Mesodermal cell (in vitro differentiated cells): ENCODE results near the gene IGSF10.

Source experiments
- H3K27ac ChIP-seq: 2 replicates; pipeline ENCODE4 v1.7.0; 2013; ENCODE audit warnings: mild to moderate bottlenecking, low read depth, low read length, moderate library complexity; ENCODE audit not compliant: severe bottlenecking
- H3K36me3 ChIP-seq: 2 replicates; pipeline ENCODE4 v1.7.1; 2013; ENCODE audit warnings: mild to moderate bottlenecking, low read length, moderate library complexity; ENCODE audit not compliant: control insufficient read depth, insufficient read depth
- H3K4me1 ChIP-seq: one replicate; pipeline ENCODE4 v1.7.1; 2013; ENCODE audit warnings: mild to moderate bottlenecking, low read length; ENCODE audit not compliant: insufficient read depth, control insufficient read depth, poor library complexity, severe bottlenecking
- H3K4me3 ChIP-seq: 2 replicates; pipeline ENCODE4 v1.7.0; 2013; ENCODE audit warnings: low read length, control low read depth, mild to moderate bottlenecking; ENCODE audit not compliant: insufficient read depth, poor library complexity, severe bottlenecking; ENCODE audit errors: extremely low read depth
- H3K9me3 ChIP-seq: 2 replicates; pipeline ENCODE4 v1.7.1; 2013; ENCODE audit warnings: mild to moderate bottlenecking, low read length, moderate library complexity; ENCODE audit not compliant: control insufficient read depth
- WGBS, 2 experiments: methylation state at CpG; one replicate each; pipeline ENCODE4 v1.1.5; 2013; ENCODE audit warnings: missing lambda C conversion rate in 2 of 2; ENCODE audit not compliant: insufficient coverage in 2 of 2; 5-methylcytosine and 5-hydroxymethylcytosine counted together

IGSF10 gene

DNA sequence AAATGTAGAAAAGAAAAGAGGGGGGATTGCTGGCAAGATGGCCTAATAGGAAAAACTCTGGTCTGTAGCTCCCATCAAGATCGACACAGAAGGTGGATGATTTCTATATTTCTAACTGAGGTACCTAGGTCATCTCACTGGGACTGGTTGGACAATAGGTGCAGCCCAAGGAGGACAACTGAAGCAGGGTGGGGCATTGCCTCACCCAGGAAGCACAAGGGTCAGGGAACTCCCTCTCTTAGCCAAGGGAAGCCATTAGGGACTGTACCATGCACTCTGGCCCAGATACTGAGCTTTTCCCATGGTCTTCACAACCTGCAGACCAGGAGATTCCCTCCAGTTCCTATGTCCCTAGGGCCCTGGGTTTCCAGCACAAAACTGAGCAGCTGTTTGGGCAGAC is 22.6 kb upstream of the IGSF10 start:
- no peak overlapping the region for H3K4me3 ChIP-seq
- peaks cover 1% of the 10 kb centered on the region for H3K4me1 ChIP-seq
- no peaks in the 10 kb centered on the region for H3K36me3 ChIP-seq
- no peak overlapping the region for H3K27ac ChIP-seq
- peaks cover 5% of the 10 kb centered on the region for H3K9me3 ChIP-seq
- WGBS, 2 experiments: no CpG with 5 or more reads among the region's 1 CpG

DNA sequence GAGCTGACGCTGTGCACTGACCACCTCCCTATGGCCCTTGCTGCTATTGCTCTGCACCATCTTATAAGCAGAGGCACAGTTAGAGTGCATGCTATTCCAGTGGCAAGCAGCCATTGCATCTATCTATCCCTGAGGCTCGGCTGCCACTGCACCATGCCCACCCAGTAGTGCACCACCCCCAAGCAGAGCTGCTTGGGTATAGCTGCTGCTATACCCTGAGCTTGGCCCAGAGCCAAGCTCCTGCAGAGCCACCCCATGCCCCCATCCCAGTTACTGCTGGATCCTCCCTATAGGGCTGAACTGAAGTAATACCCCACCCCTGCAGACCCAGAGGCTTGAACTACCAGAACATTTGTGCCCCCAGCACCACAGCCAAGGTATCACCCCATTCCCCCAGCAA is 19.6 kb upstream of the IGSF10 start:
- H3K27ac ChIP-seq: no peak overlapping the region
- 83 to 100% methylated on average over 1 to 2 of the region's 2 CpGs for WGBS, 2 experiments
- H3K36me3 ChIP-seq: no peaks in the 10 kb centered on the region
- peaks cover 5% of the 10 kb centered on the region for H3K9me3 ChIP-seq
- no peak overlapping the region for H3K4me3 ChIP-seq
- H3K4me1 ChIP-seq: peaks cover 4% of the 10 kb centered on the region

DNA sequence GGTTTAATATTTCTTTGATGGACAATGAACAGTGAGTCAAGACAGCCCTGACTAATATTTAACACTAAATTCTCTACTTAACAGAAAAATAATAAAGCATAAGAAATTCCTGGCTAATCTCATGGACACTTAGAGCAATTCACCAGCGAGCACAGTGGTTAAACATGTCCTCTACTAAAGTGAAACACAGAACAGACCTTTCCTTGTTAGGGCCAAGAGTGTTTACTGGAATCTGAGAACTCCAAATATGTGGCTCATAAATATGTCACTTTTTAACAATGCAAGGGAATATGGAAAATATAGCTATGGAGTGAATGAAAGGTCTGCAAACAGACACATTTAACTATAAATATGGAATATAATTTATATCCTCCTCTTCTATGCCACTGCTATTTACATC is 18.6 kb upstream of the IGSF10 start:
- Histone ChIP-seq H3K27ac (no peak overlapping the region), H3K4me1 (peaks cover 4% of the 10 kb centered on the region), H3K36me3 (no peaks in the 10 kb centered on the region), H3K4me3 (no peak overlapping the region), H3K9me3 (peaks cover 5% of the 10 kb centered on the region)
- 40 to 56% methylated on average over 1 of the region's 1 CpG for WGBS, 2 experiments

DNA sequence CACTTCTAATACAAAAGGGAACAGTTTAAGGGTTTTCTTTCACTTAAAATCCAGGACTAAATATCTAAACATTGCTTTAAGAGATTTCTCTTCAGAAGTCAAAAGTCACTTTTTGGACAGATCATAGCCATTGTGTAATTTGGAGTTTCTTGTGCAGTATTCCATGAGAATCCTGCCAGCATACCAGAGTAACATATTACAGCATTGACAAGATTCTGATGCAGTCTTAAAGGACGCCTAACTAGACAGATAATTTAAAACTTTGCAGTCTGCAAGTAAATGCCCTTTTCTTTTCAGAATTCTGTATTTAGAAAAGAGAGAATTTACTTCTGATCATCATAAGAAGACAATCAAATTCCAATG is 17.5 kb upstream of the IGSF10 start:
- Histone ChIP-seq H3K27ac (no peak overlapping the region), H3K4me1 (peaks cover 4% of the 10 kb centered on the region), H3K9me3 (peaks cover 5% of the 10 kb centered on the region), H3K36me3 (no peaks in the 10 kb centered on the region), H3K4me3 (no peak overlapping the region)
- WGBS, 2 experiments: 100% methylated on average over 1 of the region's 1 CpG; no CpG with 5 or more reads in 1 of the 2 experiments

DNA sequence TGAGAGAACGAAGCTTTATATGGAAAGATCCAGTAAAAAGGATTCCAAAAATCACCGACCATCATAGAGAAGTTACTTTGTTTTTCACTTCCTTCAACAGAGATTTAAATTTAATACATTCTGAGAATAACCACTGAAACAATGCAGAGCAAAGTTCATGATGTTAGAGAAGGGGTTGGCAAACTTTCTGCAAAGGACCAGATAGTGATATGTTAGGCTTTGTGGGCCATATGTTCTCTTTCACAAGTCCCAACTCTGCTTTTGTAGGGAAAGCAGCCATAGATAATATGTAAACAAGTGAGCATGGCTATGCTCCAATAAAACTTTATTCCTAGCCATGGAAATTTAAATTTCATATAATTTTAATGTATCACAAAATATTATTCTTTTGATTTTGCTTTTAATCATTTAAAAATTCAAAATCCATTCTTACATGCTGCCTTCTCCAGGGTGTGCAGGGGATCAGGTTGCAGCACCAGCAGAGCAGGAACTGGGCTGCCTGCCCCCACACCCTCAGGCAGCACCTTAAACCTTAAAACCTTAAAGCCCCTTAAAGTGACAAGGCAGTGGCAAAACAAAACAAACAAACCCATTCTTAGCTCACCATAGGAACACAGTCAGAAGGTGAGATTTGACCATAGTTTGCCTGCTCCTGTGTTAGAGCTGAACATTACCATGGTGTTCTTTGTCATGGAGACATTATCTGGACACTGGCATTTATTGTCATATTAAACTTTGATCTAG is 16.9 kb upstream of the IGSF10 start:
- Histone ChIP-seq H3K4me3 (no peak overlapping the region), H3K4me1 (peaks cover 4% of the 10 kb centered on the region), H3K36me3 (no peaks in the 10 kb centered on the region), H3K27ac (peak overlapping the region; percentile 13), H3K9me3 (peaks cover 5% of the 10 kb centered on the region)
- WGBS, 2 experiments: no CpG with 5 or more reads among the region's 2 CpGs

DNA sequence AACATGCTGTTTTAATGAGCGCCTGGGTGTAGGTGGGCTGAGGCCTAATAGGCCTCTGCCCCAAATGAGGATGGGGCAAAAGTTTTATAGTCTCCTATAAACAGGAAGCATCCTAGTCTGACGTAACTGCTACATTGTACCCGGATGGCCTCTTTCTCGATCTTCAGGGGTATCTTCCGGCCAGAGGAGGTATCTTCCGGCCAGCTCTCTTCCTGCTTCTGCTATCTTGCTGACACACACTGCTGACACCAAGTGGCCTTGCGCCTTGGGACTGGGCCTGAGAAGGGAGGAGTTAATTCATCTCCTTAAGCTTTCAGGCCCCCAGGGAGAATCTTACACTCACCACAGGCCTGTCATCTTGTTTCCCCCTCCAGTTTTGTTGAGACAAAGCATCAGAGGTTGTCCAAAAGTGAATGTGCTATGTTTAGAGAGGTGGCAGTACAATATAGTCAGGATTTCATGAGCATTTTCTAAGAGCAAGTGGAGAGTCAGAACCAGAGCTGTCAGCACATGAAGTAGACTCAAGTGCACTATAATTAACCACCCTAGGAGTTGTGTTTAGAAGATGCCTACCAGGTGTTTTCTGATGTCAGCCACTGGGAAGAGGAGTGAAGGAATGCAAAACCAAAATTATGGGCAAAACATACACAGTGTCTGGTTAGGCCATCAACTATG is 15.6 kb upstream of the IGSF10 start:
- no peak overlapping the region for H3K27ac ChIP-seq
- H3K4me1 ChIP-seq: peaks cover 4% of the 10 kb centered on the region
- WGBS, 2 experiments: 80 to 93% methylated on average over 1 to 6 of the region's 7 CpGs
- no peak overlapping the region for H3K4me3 ChIP-seq
- H3K9me3 ChIP-seq: no peaks in the 10 kb centered on the region
- H3K36me3 ChIP-seq: no peaks in the 10 kb centered on the region

DNA sequence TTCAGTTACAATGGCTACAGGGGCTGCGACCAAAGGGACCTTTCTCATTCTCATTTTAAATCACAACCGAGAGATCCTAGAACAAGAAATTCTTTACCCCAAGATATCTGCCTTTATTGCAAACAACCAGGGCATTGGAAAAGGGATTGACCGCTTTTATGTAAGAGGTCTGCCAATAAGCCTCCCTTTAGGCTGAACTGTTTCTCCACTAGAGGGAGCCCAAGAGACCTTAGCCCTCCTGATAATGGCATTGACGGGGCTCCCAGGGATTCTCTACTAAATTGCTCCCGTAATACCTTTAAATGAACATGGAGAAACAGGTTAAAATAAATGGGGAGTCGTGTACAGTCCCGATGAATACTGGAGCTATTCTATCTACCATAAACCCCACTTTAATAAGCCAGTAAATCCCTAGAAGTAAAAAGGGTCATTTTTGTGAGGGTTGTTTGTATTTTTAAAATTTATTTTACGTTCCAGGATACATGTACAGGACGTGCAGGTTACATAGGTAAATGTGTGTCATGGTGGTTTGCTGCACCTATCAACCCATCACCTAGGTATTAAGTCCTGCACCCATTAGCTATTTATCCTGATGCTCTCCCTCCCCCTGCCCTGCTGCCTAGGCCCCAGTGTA is 7.5 kb upstream of the IGSF10 start:
- no peak overlapping the region for H3K4me3 ChIP-seq

DNA sequence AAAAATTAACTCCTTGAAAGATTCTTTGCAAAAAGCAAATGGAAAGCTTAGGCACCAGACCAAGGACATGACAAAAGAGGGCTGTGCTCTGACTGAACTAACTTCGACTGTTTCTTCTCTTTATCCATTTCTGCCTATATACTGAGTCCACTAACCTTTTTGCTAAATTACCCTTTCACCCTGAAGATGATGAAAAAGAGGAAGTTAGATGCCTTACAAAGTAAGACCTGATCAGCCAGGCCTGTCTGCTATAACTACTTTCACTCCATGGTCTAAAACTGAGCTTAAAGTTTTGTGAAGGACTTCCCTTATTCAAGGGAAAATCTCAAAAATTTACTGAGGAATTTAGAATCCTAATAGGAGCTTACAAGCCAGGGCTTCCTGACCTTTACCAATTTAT is 6.2 kb upstream of the IGSF10 start:
- Histone ChIP-seq H3K27ac (no peak overlapping the region), H3K4me1 (no peaks in the 10 kb centered on the region), H3K4me3 (no peak overlapping the region), H3K36me3 (no peaks in the 10 kb centered on the region), H3K9me3 (no peaks in the 10 kb centered on the region)
- WGBS, 2 experiments: no CpG with 5 or more reads among the region's 1 CpG

More for the DNA sequence above, 7.5 kb upstream of the IGSF10 start:
- no peak overlapping the region for H3K27ac ChIP-seq
- no peaks in the 10 kb centered on the region for H3K4me1 ChIP-seq
- H3K36me3 ChIP-seq: no peaks in the 10 kb centered on the region
- 39 to 63% methylated on average over 3 of the region's 9 CpGs for WGBS, 2 experiments
- H3K9me3 ChIP-seq: no peaks in the 10 kb centered on the region

DNA sequence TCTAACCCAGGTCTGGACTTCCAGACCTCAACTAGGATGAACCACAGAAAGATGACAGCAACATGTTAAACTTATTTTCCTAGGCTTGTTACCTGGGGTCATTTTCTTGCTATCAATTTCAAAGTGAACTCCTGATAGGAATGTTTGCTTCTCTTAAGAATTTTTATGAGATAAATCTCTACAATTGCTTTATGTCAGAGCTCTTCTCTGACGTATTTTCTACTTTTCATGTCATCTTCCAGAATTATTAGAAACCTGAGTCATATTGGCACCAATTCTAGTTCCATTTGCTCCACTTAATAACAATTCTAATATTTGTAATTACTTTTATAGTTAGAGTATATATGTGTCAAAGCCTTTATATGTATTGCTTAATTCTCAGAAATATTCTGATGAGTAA is 2.1 kb upstream of the IGSF10 start:
- no peaks in the 10 kb centered on the region for H3K36me3 ChIP-seq
- no CpG with 5 or more reads among the region's 1 CpG for WGBS, 2 experiments
- no peaks in the 10 kb centered on the region for H3K4me1 ChIP-seq
- H3K4me3 ChIP-seq: no peak overlapping the region
- no peak overlapping the region for H3K27ac ChIP-seq
- no peaks in the 10 kb centered on the region for H3K9me3 ChIP-seq

DNA sequence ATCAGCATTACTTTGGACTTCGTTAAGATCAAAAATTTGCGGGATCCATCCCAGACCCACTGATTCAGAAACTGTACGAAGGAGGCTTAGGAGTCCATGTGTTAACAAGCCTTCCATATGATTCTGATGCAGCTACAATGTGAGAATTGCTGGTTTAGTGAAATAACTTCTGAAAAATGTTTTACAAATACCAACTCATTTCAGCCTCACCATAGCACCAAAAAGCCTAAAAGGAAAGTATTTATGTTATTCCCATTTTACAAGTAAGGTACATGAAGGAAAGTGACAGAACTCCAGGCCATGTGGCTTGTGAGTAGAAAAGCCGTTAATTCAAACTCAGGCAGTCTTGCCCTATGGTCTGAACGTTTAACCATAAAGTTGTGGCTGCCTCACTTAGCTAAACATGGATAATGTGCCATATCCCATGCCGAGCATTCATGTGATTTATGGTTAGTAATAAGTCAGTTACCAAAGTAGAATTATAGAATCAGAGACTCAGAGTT is 1.5 kb upstream of the IGSF10 start:
- Histone ChIP-seq H3K27ac (no peak overlapping the region), H3K36me3 (no peaks in the 10 kb centered on the region), H3K9me3 (no peaks in the 10 kb centered on the region), H3K4me3 (no peak overlapping the region), H3K4me1 (no peaks in the 10 kb centered on the region)
- WGBS, 2 experiments: 94 to 96% methylated on average over 4 to 5 of the region's 6 CpGs

DNA sequence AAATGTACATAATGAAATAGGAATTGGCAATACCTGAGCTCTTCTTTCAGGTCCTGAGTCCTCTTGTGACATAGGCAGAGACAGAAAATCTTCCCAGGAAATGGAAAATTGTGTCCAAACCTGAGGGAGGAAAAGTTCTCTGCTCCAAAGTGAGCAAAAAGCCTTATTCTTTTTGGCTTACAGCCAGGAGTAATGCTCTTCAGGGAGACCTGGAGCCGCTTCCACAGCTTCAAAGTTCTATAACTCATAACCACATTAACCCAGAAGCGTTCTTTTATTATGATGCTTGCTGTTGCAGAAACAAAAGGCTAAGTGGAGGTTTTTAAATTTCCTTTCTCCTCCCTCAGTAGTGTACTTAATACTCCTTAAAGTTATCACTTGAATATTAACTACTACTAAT is 633 bp downstream of the IGSF10 start:
- no peak overlapping the region for H3K27ac ChIP-seq
- no peaks in the 10 kb centered on the region for H3K4me1 ChIP-seq
- peak overlapping the region; percentile 40 for H3K4me3 ChIP-seq
- WGBS, 2 experiments: no CpG with 5 or more reads among the region's 2 CpGs
- H3K36me3 ChIP-seq: no peaks in the 10 kb centered on the region
- no peaks in the 10 kb centered on the region for H3K9me3 ChIP-seq
